ENCODE measurements around the gene DBNDD1. TPM values are rescaled to one million over a fixed set of nuclear protein-coding genes. Genes with fewer than 3 reads are reported as not detected.

The DBNDD1 gene
- total and polyA plus RNA-seq, 2 donors (not counting 1 experiment from before 2014, with no cell fraction given), result 3.1 to 72.1 TPM

GRCh38 chr16:89993377-89993776 lies 25.9 kb downstream of the DBNDD1 start:
- no peaks in the 10 kb centered on the region for H3K9me3 Mint-ChIP-seq (ENCODE audit: insufficient read depth)
- Histone ChIP-seq H3K9ac (ENCODE audit: low read length) (no peak overlapping the region), H3K4me1 (ENCODE audit: control insufficient read depth in 2 of 2, insufficient read depth in 2 of 2, low read length in 2 of 2) (no peaks in the 10 kb centered on the region), H3K79me2 (ENCODE audit: control insufficient read depth, insufficient read depth, low read length) (peaks cover 2% of the 10 kb centered on the region), H3K9me3 (ENCODE audit: control extremely low read depth in 1 of 3, control insufficient read depth in 2 of 3, insufficient read depth in 1 of 3, low read length in 2 of 3) (peaks cover 0 to 15% (median 0%) of the 10 kb centered on the region in 3 donors), H3K4me3 (ENCODE audit: control extremely low read depth in 1 of 5, extremely low read depth in 1 of 5, insufficient read depth in 1 of 5, low read depth in 2 of 5, low read length in 4 of 5) (no peak overlapping the region), H3K4me2 (replicated peaks; ENCODE audit: low read depth, low read length, poor library complexity, severe bottlenecking) (no peak overlapping the region), H2AFZ (ENCODE audit: insufficient read depth, low read depth, low read length, poor library complexity, severe bottlenecking) (no peak overlapping the region), H3K27ac (ENCODE audit: low read length in 2 of 2) (no peak overlapping the region), H3K36me3 (replicated peaks in 1 of 2; ENCODE audit: control extremely low read depth in 1 of 2, control insufficient read depth in 1 of 2, extremely low read depth in 1 of 2, insufficient read depth in 2 of 2, low read length in 1 of 2) (peaks cover 0 to 67% of the 10 kb centered on the region in 2 experiments), H4K20me1 (ENCODE audit: control insufficient read depth, insufficient read depth, low read length, poor library complexity, severe bottlenecking) (peaks cover 33% of the 10 kb centered on the region), H3K27me3 (replicated peaks in 1 of 4; ENCODE audit: control extremely low read depth in 1 of 4, control insufficient read depth in 3 of 4, insufficient read depth in 4 of 4, low read length in 3 of 4) (no peaks in the 10 kb centered on the region)
- H3K27me3 Mint-ChIP-seq, result no peaks in the 10 kb centered on the region
- CTCF ChIA-PET, result no interaction called here
- H3K4me3 Mint-ChIP-seq, result no peak overlapping the region
- intact Hi-C loops (cut with micrococcal nuclease), result no loop called here
- DNase-seq (no peak), ATAC-seq (ENCODE audit: low read depth) (no peak)
- POLR2A ChIA-PET, result no interaction called here
- no peaks in the 10 kb centered on the region for H3K4me1 Mint-ChIP-seq
- no peak overlapping the region for H3K27ac Mint-ChIP-seq
- WGBS (ENCODE audit: insufficient coverage), result 100% methylated on average over 1 of the region's 4 CpGs
- TF ChIP-seq, protein P1, sequence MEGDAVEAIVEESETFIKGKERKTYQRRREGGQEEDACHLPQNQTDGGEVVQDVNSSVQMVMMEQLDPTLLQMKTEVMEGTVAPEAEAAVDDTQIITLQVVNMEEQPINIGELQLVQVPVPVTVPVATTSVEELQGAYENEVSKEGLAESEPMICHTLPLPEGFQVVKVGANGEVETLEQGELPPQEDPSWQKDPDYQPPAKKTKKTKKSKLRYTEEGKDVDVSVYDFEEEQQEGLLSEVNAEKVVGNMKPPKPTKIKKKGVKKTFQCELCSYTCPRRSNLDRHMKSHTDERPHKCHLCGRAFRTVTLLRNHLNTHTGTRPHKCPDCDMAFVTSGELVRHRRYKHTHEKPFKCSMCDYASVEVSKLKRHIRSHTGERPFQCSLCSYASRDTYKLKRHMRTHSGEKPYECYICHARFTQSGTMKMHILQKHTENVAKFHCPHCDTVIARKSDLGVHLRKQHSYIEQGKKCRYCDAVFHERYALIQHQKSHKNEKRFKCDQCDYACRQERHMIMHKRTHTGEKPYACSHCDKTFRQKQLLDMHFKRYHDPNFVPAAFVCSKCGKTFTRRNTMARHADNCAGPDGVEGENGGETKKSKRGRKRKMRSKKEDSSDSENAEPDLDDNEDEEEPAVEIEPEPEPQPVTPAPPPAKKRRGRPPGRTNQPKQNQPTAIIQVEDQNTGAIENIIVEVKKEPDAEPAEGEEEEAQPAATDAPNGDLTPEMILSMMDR (IDR thresholded peaks at IDR 0.05), result no peak
- TF ChIP-seq EZH2 (IDR thresholded peaks at IDR 0.05; ENCODE audit: borderline replicate concordance, insufficient read depth, low read depth, low read length, poor library complexity, severe bottlenecking), result no peak

DNA sequence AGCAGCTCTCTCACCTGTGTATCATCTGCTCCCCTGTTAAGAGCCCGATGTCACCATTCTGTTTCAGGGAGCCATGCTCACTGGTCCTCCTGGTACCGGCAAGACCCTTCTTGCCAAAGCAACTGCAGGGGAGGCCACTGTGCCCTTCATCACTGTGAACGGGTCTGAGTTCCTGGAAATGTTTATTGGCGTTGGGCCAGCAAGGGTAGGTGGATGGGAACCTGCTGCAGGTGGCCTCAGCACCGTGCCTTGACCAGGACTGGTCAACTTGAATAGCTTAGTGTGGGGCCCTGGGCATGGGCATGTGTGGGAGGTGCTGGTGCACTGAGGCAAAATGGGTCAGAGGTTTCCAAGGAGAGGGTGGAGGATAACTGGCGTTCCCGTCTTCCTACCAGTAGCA lies 28.5 kb downstream of the DBNDD1 start:
- Histone ChIP-seq H3K27ac (ENCODE audit: low read length in 2 of 2) (no peak overlapping the region), H4K20me1 (ENCODE audit: control insufficient read depth, insufficient read depth, low read length, poor library complexity, severe bottlenecking) (peaks cover 29% of the 10 kb centered on the region), H3K4me1 (ENCODE audit: control insufficient read depth in 2 of 2, insufficient read depth in 2 of 2, low read length in 2 of 2) (peaks cover 15% of the 10 kb centered on the region in 2 donors), H3K9me3 (ENCODE audit: control extremely low read depth in 1 of 3, control insufficient read depth in 2 of 3, insufficient read depth in 1 of 3, low read length in 2 of 3) (peaks cover 0 to 13% (median 0%) of the 10 kb centered on the region in 3 donors), H2AFZ (ENCODE audit: insufficient read depth, low read depth, low read length, poor library complexity, severe bottlenecking) (no peak overlapping the region), H3K79me2 (ENCODE audit: control insufficient read depth, insufficient read depth, low read length) (peaks cover 2% of the 10 kb centered on the region), H3K4me2 (replicated peaks; ENCODE audit: low read depth, low read length, poor library complexity, severe bottlenecking) (no peak overlapping the region), H3K27me3 (replicated peaks in 1 of 4; ENCODE audit: control extremely low read depth in 1 of 4, control insufficient read depth in 3 of 4, insufficient read depth in 4 of 4, low read length in 3 of 4) (no peaks in the 10 kb centered on the region), H3K4me3 (ENCODE audit: control extremely low read depth in 1 of 5, extremely low read depth in 1 of 5, insufficient read depth in 1 of 5, low read depth in 2 of 5, low read length in 4 of 5) (no peak overlapping the region), H3K36me3 (replicated peaks in 1 of 2; ENCODE audit: control extremely low read depth in 1 of 2, control insufficient read depth in 1 of 2, extremely low read depth in 1 of 2, insufficient read depth in 2 of 2, low read length in 1 of 2) (peaks cover 2 to 71% of the 10 kb centered on the region in 2 experiments), H3K9ac (ENCODE audit: low read length) (no peak overlapping the region)
- H3K4me3 Mint-ChIP-seq, result no peak overlapping the region
- H3K27ac Mint-ChIP-seq, result no peak overlapping the region
- ChIA-PET POLR2A (no interaction called here), CTCF (no interaction called here)
- WGBS (ENCODE audit: insufficient coverage), result 95% methylated on average over 7 of the region's 7 CpGs
- intact Hi-C loops (cut with micrococcal nuclease), result no loop called here
- no peaks in the 10 kb centered on the region for H3K27me3 Mint-ChIP-seq
- H3K9me3 Mint-ChIP-seq (ENCODE audit: insufficient read depth), result no peaks in the 10 kb centered on the region
- H3K4me1 Mint-ChIP-seq, result peaks cover 11% of the 10 kb centered on the region
- ATAC-seq (ENCODE audit: low read depth) (no peak), DNase-seq (no peak)
- no peak for TF ChIP-seq EZH2 (IDR thresholded peaks at IDR 0.05; ENCODE audit: borderline replicate concordance, insufficient read depth, low read depth, low read length, poor library complexity, severe bottlenecking)
